Measurements from ENCODE around the gene LDHAL6B.

Gene LDHAL6B

DNA sequence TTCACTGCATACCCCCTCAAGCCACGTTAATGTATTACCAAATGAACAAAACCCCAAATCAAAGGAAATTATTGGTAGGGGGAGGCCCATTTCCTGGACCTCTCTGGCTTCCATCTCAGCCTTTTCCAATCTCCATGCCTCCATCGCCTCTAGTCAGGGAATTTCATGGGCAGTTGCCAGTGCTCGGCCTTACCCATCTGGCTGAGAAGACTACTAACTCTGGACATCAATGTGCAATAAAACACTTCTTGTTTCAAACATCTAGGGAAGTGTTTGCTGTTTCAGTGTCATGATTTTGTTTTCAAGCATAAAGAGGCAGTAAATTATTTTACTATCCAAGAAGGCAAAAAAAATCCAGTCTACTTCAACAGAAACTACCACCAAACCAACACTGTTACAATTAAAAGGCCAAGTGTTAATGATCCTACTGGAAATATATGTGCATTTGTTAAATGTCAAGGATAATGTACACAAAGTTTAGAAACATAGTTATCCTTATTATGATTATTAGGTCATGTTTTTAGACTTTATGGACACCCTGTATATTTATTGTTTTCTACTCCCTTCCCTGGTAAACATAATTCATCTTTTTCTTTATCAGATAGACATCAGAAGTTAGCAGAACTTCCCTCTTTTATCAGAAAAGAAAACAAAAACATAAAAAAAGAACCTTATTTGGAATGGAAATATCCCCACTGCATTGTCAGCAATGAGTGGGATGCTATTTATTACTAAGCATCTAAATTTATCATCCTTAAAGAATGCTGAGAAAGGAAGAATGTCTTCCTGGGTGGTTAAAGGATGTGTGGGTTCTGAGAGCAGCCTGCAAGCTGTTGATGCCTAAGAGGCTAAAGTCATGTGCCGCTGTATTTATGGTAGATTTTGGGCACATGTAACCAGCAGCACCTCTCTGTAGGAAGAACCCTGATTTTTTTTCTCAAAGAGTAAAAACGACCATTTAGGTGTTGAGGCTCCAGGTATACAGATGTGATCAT is 15.2 kb downstream of the LDHAL6B start:
- TF ChIP-seq POLR2AphosphoS5 (IDR thresholded peaks at IDR 0.05; ENCODE audit: low read depth, low read length): no peak
- TF ChIP-seq SIN3A (IDR thresholded peaks at IDR 0.05; ENCODE audit: borderline replicate concordance, insufficient read depth, low read length): no peak

DNA sequence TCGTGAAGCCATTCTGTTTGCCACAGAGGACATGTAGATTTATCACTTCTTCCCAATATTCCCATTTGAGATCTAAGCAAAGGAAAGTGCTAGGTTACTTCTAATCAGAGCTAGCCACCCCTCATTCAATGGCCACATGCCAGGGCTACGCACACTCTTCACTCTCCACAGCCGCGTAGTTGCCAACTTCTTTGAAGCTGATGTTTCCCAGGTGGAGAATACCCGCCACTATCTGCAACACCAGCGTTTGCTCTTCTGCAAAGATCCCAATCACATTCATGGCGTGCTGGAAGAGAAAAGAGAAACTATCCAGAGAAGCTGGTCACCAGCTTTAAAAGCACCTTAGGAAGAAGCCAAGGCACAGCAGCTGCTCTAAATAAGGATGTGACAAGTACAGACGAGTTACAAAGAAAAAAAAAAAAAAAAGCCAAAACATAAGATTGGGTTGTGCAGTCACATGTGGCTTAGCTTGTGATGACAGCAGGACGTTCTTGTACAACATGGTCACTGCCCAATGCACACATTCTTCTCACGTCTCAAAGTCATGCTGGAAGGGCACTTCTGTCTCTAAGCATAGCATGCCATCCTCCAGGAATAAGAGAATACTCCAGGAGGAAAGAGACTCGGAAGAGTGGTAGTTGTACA is 16.4 kb downstream of the LDHAL6B start:
- TF ChIP-seq FOXP2 (optimal IDR thresholded peaks at IDR 0.05; ENCODE audit: borderline replicate concordance, extremely low read depth, extremely low read length, insufficient read depth) (no peak), REST (IDR thresholded peaks at IDR 0.05; ENCODE audit: insufficient read depth in 1 of 2, low read depth in 2 of 2, low read length in 2 of 2) (no peak), TAF1 (IDR thresholded peaks at IDR 0.05; ENCODE audit: borderline replicate concordance, insufficient read depth, low read length) (no peak), POLR2AphosphoS5 (IDR thresholded peaks at IDR 0.05; ENCODE audit: low read depth, low read length) (no peak), SIN3A (IDR thresholded peaks at IDR 0.05; ENCODE audit: borderline replicate concordance, insufficient read depth, low read length) (no peak)

DNA sequence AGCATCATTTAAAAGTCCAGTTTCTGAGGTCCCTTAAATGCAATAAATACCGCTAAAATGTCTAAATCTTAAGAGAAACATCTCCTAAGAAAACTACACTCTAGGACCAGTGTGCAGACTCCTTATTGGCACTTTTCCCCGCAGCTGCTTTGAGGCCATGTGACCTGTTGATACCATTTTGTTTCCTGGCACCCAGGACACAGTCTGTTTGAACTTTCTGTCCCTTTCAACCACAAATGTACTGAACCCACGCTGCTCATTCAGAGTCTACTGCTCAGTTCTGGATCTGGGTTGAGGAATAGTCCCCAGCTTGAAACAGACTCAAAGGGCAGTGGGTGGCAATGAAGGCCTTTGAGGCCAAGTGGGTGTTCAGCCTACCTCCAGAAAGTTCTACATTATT is 17.1 kb downstream of the LDHAL6B start:
- no peak for TF ChIP-seq TAF1 (IDR thresholded peaks at IDR 0.05; ENCODE audit: borderline replicate concordance, insufficient read depth, low read length)
- no peak for TF ChIP-seq FOXP2 (optimal IDR thresholded peaks at IDR 0.05; ENCODE audit: borderline replicate concordance, extremely low read depth, extremely low read length, insufficient read depth)
- no peak for TF ChIP-seq SIN3A (IDR thresholded peaks at IDR 0.05; ENCODE audit: borderline replicate concordance, insufficient read depth, low read length)
- TF ChIP-seq POLR2AphosphoS5 (IDR thresholded peaks at IDR 0.05; ENCODE audit: low read depth, low read length): no peak
- TF ChIP-seq REST (IDR thresholded peaks at IDR 0.05; ENCODE audit: insufficient read depth in 1 of 2, low read depth in 2 of 2, low read length in 2 of 2): no peak

- peak; percentile 44; the same call in 1 of the 2 replicates for TF ChIP-seq SIN3A (IDR thresholded peaks at IDR 0.05; ENCODE audit: borderline replicate concordance, insufficient read depth, low read length)
- TF ChIP-seq TAF1 (IDR thresholded peaks at IDR 0.05; ENCODE audit: borderline replicate concordance, insufficient read depth, low read length): no peak
- no peak for TF ChIP-seq FOXP2 (optimal IDR thresholded peaks at IDR 0.05; ENCODE audit: borderline replicate concordance, extremely low read depth, extremely low read length, insufficient read depth)
- no peak for TF ChIP-seq POLR2AphosphoS5 (IDR thresholded peaks at IDR 0.05; ENCODE audit: low read depth, low read length)
- no peak for TF ChIP-seq REST (IDR thresholded peaks at IDR 0.05; ENCODE audit: insufficient read depth in 1 of 2, low read depth in 2 of 2, low read length in 2 of 2)
Measured at GRCh38 chr15:59224474-59224873, 17.8 kb downstream of the LDHAL6B start.

DNA sequence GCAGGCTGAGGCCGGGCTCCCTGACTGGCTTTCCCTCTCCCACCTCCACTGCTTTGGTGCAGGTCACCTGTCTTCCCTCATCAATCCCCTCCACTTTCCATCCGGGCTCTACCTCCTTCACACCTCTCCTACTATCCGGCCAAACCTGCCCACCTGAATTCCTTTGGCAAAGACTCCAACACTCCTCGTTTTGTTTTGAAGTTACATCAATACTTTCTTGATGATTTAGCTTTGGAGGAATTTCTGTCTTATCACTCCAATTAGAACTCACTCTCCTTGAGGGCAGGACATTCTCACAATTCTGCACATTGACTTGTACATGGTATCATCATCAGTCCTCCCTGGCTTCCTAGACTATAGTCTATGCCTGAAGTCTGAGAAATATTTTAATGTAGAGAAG is 20.4 kb downstream of the LDHAL6B start:
- TF ChIP-seq REST (IDR thresholded peaks at IDR 0.05; ENCODE audit: insufficient read depth in 1 of 2, low read depth in 2 of 2, low read length in 2 of 2): no peak
- TF ChIP-seq TAF1 (IDR thresholded peaks at IDR 0.05; ENCODE audit: borderline replicate concordance, insufficient read depth, low read length): no peak
- TF ChIP-seq SIN3A (IDR thresholded peaks at IDR 0.05; ENCODE audit: borderline replicate concordance, insufficient read depth, low read length): no peak
- no peak for TF ChIP-seq POLR2AphosphoS5 (IDR thresholded peaks at IDR 0.05; ENCODE audit: low read depth, low read length)
- TF ChIP-seq FOXP2 (optimal IDR thresholded peaks at IDR 0.05; ENCODE audit: borderline replicate concordance, extremely low read depth, extremely low read length, insufficient read depth): no peak

All from PFSK-1 (cell line).